HL-60 (cell line): Measurements from ENCODE around the gene CROT.

Experiments
- CTCF ChIP-seq: IDR thresholded peaks from one replicate; pipeline ENCODE4 v1.5.1; 2011; ENCODE audit warnings: low read length, control low read depth, inconsistent platforms; ENCODE audit not compliant: insufficient read depth
- POLR2AphosphoS5 ChIP-seq: IDR thresholded peaks from 2 replicates; pipeline ENCODE4 v1.6.1; 2012; ENCODE audit warnings: low read depth
- REST ChIP-seq: IDR thresholded peaks from 2 replicates; pipeline ENCODE4 v1.6.1; 2012; ENCODE audit warnings: low read depth; ENCODE audit not compliant: insufficient replicate concordance

DNA sequence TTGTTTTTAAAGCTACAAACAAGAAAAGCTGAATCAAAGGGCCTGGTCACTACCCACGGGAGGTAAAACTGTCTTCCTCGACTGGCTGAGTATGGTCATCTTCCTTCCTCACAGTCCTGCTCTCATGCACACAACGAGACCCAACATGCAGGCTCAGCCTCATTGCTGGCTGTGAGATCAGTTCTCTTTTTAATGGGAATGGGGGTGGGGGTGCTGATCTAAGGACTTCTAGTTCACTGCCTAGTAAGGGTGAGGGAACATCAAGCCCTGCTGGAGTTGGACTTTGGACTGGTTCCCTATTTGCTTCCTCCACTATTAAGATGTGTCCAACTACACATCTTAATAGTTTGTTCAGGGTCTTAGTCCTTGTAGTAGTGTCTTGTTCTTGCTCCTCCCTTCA, 81.8 kb downstream of the CROT start:
- TF ChIP-seq CTCF (no peak), POLR2AphosphoS5 (no peak), REST (no peak)
